Hepatocyte (in vitro differentiated cells): ENCODE data around the gene CHST11.

Experiments
- CTCF ChIP-seq: fragments of 200-600 bp; sonication (generic); IDR thresholded peaks from 2 replicates; pipeline ENCODE4 v1.5.1; 2016; ENCODE audit warnings: antibody characterized with exemption, mild to moderate bottlenecking; ENCODE audit not compliant: poor library complexity
- EZH2 ChIP-seq: fragments of 200-600 bp; sonication (generic); IDR thresholded peaks from 2 replicates; pipeline ENCODE4 v1.6.1; 2016; ENCODE audit warnings: antibody characterized with exemption, mild to moderate bottlenecking, borderline replicate concordance
- EZH2phosphoT487 ChIP-seq: fragments of 200-600 bp; sonication (generic); IDR thresholded peaks from one replicate; pipeline ENCODE4 v1.6.1; 2018; ENCODE audit warnings: antibody characterized with exemption, mild to moderate bottlenecking, low read depth, moderate library complexity; ENCODE audit not compliant: unreplicated experiment, severe bottlenecking

- TF ChIP-seq CTCF: no peak
- no peak for TF ChIP-seq EZH2
- no peak for TF ChIP-seq EZH2phosphoT487
Measured at GRCh38 chr12:104506676-104507401, 50.1 kb downstream of the CHST11 start.
